Measurements from ENCODE around the gene PARD3B.

DNA sequence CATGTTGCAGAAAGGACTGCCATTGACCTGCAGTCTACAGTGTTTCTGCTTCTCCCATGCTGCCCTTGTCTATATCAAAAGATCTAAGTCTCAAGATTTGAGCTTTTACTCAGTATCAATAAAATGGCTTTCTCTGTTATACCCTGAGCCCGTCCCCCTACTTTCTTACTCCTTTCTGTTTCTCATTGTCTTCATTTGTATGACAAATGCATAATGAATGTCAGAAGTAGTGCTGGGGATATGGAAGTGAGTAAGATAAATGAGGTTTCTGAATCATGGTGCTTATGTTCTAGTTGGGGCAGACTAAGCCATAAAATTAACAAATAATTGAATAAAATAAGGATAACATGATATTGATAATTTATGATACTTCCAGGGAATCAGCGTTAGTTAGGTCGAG lies 128.6 kb downstream of the PARD3B start:
- TF ChIP-seq, protein P1, sequence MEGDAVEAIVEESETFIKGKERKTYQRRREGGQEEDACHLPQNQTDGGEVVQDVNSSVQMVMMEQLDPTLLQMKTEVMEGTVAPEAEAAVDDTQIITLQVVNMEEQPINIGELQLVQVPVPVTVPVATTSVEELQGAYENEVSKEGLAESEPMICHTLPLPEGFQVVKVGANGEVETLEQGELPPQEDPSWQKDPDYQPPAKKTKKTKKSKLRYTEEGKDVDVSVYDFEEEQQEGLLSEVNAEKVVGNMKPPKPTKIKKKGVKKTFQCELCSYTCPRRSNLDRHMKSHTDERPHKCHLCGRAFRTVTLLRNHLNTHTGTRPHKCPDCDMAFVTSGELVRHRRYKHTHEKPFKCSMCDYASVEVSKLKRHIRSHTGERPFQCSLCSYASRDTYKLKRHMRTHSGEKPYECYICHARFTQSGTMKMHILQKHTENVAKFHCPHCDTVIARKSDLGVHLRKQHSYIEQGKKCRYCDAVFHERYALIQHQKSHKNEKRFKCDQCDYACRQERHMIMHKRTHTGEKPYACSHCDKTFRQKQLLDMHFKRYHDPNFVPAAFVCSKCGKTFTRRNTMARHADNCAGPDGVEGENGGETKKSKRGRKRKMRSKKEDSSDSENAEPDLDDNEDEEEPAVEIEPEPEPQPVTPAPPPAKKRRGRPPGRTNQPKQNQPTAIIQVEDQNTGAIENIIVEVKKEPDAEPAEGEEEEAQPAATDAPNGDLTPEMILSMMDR (conservative IDR thresholded peaks at IDR 0.05; ENCODE audit: low read depth, low read length), result no peak
- no peak for TF ChIP-seq POLR2A (IDR thresholded peaks at IDR 0.05; ENCODE audit: low read depth, low read length)
- TF ChIP-seq MXI1 (IDR thresholded peaks at IDR 0.05; ENCODE audit: borderline replicate concordance, low read depth, low read length), result no peak
- no peak for TF ChIP-seq RFX5 (IDR thresholded peaks at IDR 0.05; ENCODE audit: low read depth, low read length)
- TF ChIP-seq SMC3 (IDR thresholded peaks at IDR 0.05; ENCODE audit: low read depth, low read length), result no peak
- TF ChIP-seq BHLHE40 (IDR thresholded peaks at IDR 0.05; ENCODE audit: low read depth, low read length), result no peak
- TF ChIP-seq CHD1 (IDR thresholded peaks at IDR 0.05; ENCODE audit: low read depth, low read length), result no peak
- TF ChIP-seq MAFK (IDR thresholded peaks at IDR 0.05; ENCODE audit: low read depth, low read length), result no peak
- no peak for TF ChIP-seq RCOR1 (IDR thresholded peaks at IDR 0.05; ENCODE audit: insufficient replicate concordance, low read length)
- no peak for TF ChIP-seq CEBPB (IDR thresholded peaks at IDR 0.05; ENCODE audit: low read depth, low read length)
- TF ChIP-seq MAZ (IDR thresholded peaks at IDR 0.05; ENCODE audit: borderline replicate concordance, low read depth, low read length), result no peak
- no peak for TF ChIP-seq NFE2L2 (IDR thresholded peaks at IDR 0.05; ENCODE audit: low read depth, low read length)
